ENCODE results near the gene PADI6.

Gene PADI6

GRCh38 chr1:17436380-17437174 is 64.6 kb downstream of the PADI6 start:
- Histone ChIP-seq H4K12ac (ENCODE audit: low read depth, low read length) (no peak overlapping the region), H3K9me3 (ENCODE audit: insufficient read depth, low read depth, low read length) (peaks cover 4% of the 10 kb centered on the region), H2BK5ac (ENCODE audit: low read depth, low read length, poor library complexity) (peak overlapping the region; percentile 52), H3K18ac (ENCODE audit: low read length) (peak overlapping the region; percentile 31), H3K79me2 (ENCODE audit: control insufficient read depth, insufficient read depth, low read length, poor library complexity) (peaks cover 29% of the 10 kb centered on the region), H3K4me2 (ENCODE audit: low read length) (peak overlapping the region; percentile 87), H3K27me3 (ENCODE audit: insufficient read depth, low read length) (no peaks in the 10 kb centered on the region), H3K14ac (ENCODE audit: low read length) (no peak overlapping the region), H3K36me3 (ENCODE audit: control insufficient read depth in 1 of 2, insufficient read depth in 2 of 2, low read length in 2 of 2) (peaks cover 16 to 29% of the 10 kb centered on the region in 2 experiments), H3K23ac (ENCODE audit: low read length) (no peak overlapping the region), H4K91ac (ENCODE audit: low read depth, low read length) (peak overlapping the region; percentile 45), H3K9ac (ENCODE audit: low read length) (no peak overlapping the region), H2BK12ac (ENCODE audit: low read length) (peak overlapping the region; percentile 3), H2AK5ac (ENCODE audit: low read length) (no peak overlapping the region), H3K27ac (ENCODE audit: low read depth, low read length) (peak overlapping the region; percentile 94), H4K8ac (ENCODE audit: low read depth, low read length) (no peak overlapping the region), H3K4me3 (ENCODE audit: low read depth, low read length) (no peak overlapping the region), H3K79me1 (ENCODE audit: low read length) (peaks cover 20% of the 10 kb centered on the region), H3K4me1 (ENCODE audit: control insufficient read depth in 1 of 2, insufficient read depth in 2 of 2, low read length in 2 of 2) (peaks cover 17 to 31% of the 10 kb centered on the region in 2 experiments), H3K4ac (ENCODE audit: low read depth, low read length) (peak overlapping the region; percentile 31), H2BK120ac (ENCODE audit: insufficient read depth, low read length, poor library complexity) (no peak overlapping the region), H2AFZ (ENCODE audit: insufficient read depth, low read length, poor library complexity) (no peak overlapping the region)
- no CpG with 5 or more reads among the region's 13 CpGs for WGBS (ENCODE audit: extremely low coverage, insufficient coverage, insufficient read length)
- DNase-seq: peak; percentile 26 to 27

GRCh38 chr1:17437260-17437579 is 65.2 kb downstream of the PADI6 start:
- no CpG with 5 or more reads among the region's 9 CpGs for WGBS (ENCODE audit: extremely low coverage, insufficient coverage, insufficient read length)
- peak overlapping the region; percentile 78 for H3K9ac ChIP-seq (ENCODE audit: low read length)

GRCh38 chr1:17437580-17438317 is 65.8 kb downstream of the PADI6 start:
- Histone ChIP-seq H3K23ac (ENCODE audit: low read length) (no peak overlapping the region), H2BK5ac (ENCODE audit: low read depth, low read length, poor library complexity) (peak overlapping the region; percentile 87), H2BK120ac (ENCODE audit: insufficient read depth, low read length, poor library complexity) (peak overlapping the region; percentile 91), H3K36me3 (ENCODE audit: control insufficient read depth in 1 of 2, insufficient read depth in 2 of 2, low read length in 2 of 2) (peaks cover 11 to 21% of the 10 kb centered on the region in 2 experiments), H4K91ac (ENCODE audit: low read depth, low read length) (peak overlapping the region; percentile 94), H3K4me3 (ENCODE audit: low read depth, low read length) (peak overlapping the region; percentile 99), H3K27me3 (ENCODE audit: insufficient read depth, low read length) (no peaks in the 10 kb centered on the region), H3K79me2 (ENCODE audit: control insufficient read depth, insufficient read depth, low read length, poor library complexity) (peaks cover 29% of the 10 kb centered on the region), H3K9ac (ENCODE audit: low read length) (peak overlapping the region; percentile 97), H4K12ac (ENCODE audit: low read depth, low read length) (peak overlapping the region; percentile 76), H2AK5ac (ENCODE audit: low read length) (peak overlapping the region; percentile 52), H4K8ac (ENCODE audit: low read depth, low read length) (peak overlapping the region; percentile 94), H3K18ac (ENCODE audit: low read length) (peak overlapping the region; percentile 98), H3K79me1 (ENCODE audit: low read length) (peaks cover 20% of the 10 kb centered on the region), H3K4ac (ENCODE audit: low read depth, low read length) (peak overlapping the region; percentile 85), H2BK12ac (ENCODE audit: low read length) (peak overlapping the region; percentile 46), H2AFZ (ENCODE audit: insufficient read depth, low read length, poor library complexity) (peak overlapping the region; percentile 77), H3K4me1 (ENCODE audit: control insufficient read depth in 1 of 2, insufficient read depth in 2 of 2, low read length in 2 of 2) (peaks cover 20 to 34% of the 10 kb centered on the region in 2 experiments), H3K27ac (ENCODE audit: low read depth, low read length) (peak overlapping the region; percentile 94), H3K4me2 (ENCODE audit: low read length) (peak overlapping the region; percentile 92), H3K9me3 (ENCODE audit: insufficient read depth, low read depth, low read length) (peaks cover 1% of the 10 kb centered on the region), H3K14ac (ENCODE audit: low read length) (peak overlapping the region; percentile 97)
- no CpG with 5 or more reads among the region's 115 CpGs for WGBS (ENCODE audit: extremely low coverage, insufficient coverage, insufficient read length)
- peak in 1 of 2 donors; percentile 63 for DNase-seq

More at GRCh38 chr1:17437260-17437579, 65.2 kb downstream of the PADI6 start:
- Histone ChIP-seq H2BK12ac (ENCODE audit: low read length) (no peak overlapping the region), H3K4me1 (ENCODE audit: control insufficient read depth in 1 of 2, insufficient read depth in 2 of 2, low read length in 2 of 2) (peaks cover 20 to 34% of the 10 kb centered on the region in 2 experiments), H3K79me1 (ENCODE audit: low read length) (peaks cover 20% of the 10 kb centered on the region), H3K14ac (ENCODE audit: low read length) (peak overlapping the region; percentile 53), H2AFZ (ENCODE audit: insufficient read depth, low read length, poor library complexity) (no peak overlapping the region), H3K18ac (ENCODE audit: low read length) (peak overlapping the region; percentile 54), H4K12ac (ENCODE audit: low read depth, low read length) (no peak overlapping the region), H3K27me3 (ENCODE audit: insufficient read depth, low read length) (no peaks in the 10 kb centered on the region), H3K79me2 (ENCODE audit: control insufficient read depth, insufficient read depth, low read length, poor library complexity) (peaks cover 29% of the 10 kb centered on the region), H4K8ac (ENCODE audit: low read depth, low read length) (peak overlapping the region; percentile 34), H3K4me3 (ENCODE audit: low read depth, low read length) (peak overlapping the region; percentile 99), H3K27ac (ENCODE audit: low read depth, low read length) (peak overlapping the region; percentile 94), H2BK5ac (ENCODE audit: low read depth, low read length, poor library complexity) (peak overlapping the region; percentile 59), H3K36me3 (ENCODE audit: control insufficient read depth in 1 of 2, insufficient read depth in 2 of 2, low read length in 2 of 2) (peaks cover 15 to 26% of the 10 kb centered on the region in 2 experiments), H3K9me3 (ENCODE audit: insufficient read depth, low read depth, low read length) (peaks cover 4% of the 10 kb centered on the region), H3K4ac (ENCODE audit: low read depth, low read length) (no peak overlapping the region), H4K91ac (ENCODE audit: low read depth, low read length) (peak overlapping the region; percentile 65), H2AK5ac (ENCODE audit: low read length) (no peak overlapping the region), H2BK120ac (ENCODE audit: insufficient read depth, low read length, poor library complexity) (no peak overlapping the region), H3K4me2 (ENCODE audit: low read length) (peak overlapping the region; percentile 87), H3K23ac (ENCODE audit: low read length) (no peak overlapping the region)
- DNase-seq: no peak

Data from trophoblast cell (in vitro differentiated cells and primary cell).